Activated naive CD4-positive, alpha-beta T cell treated with anti-CD3 and anti-CD28 coated beads, Interleukin-2, amount 10 ng/mL, durations not matched to agents 7 days and 5 days (primary cell): ENCODE measurements around the gene ST8SIA2.

Experiments used
- CTCF ChIA-PET: fragments of 350-600 bp; sonication (Branson Sonifier 250); formaldehyde crosslinking; loops from one replicate; lab custom pipeline; 2021; ENCODE audit warnings: antibody characterized with exemption; lab: Charles Lee
- DNase-seq: peaks from one replicate; pipeline ENCODE4 v3.0.0-alpha.2; 2020
- H3K27ac Mint-ChIP-seq: one replicate; pipeline ENCODE4 v1.8.0; 2021; ENCODE audit warnings: mild to moderate bottlenecking, moderate library complexity, mixed read lengths
- H3K27me3 Mint-ChIP-seq: one replicate; pipeline ENCODE4 v1.8.0; 2021; ENCODE audit warnings: mild to moderate bottlenecking, mixed read lengths
- H3K36me3 Mint-ChIP-seq: one replicate; pipeline ENCODE4 v1.8.0; 2021; ENCODE audit warnings: mixed read lengths
- H3K4me1 Mint-ChIP-seq: one replicate; pipeline ENCODE4 v1.8.0; 2021; ENCODE audit warnings: mixed read lengths
- H3K4me3 Mint-ChIP-seq: one replicate; pipeline ENCODE4 v1.8.0; 2021; ENCODE audit warnings: mild to moderate bottlenecking, moderate library complexity, mixed read lengths
- H3K9me3 Mint-ChIP-seq: one replicate; pipeline ENCODE4 v1.8.0; 2021; ENCODE audit warnings: mixed read lengths

ST8SIA2 gene

GRCh38 chr15:92409006-92409405 is 15.3 kb downstream of the ST8SIA2 start:
- H3K4me3 Mint-ChIP-seq, result no peak overlapping the region
- DNase-seq, result no peak
- H3K27me3 Mint-ChIP-seq, result peaks cover 12% of the 10 kb centered on the region
- no peaks in the 10 kb centered on the region for H3K36me3 Mint-ChIP-seq
- H3K4me1 Mint-ChIP-seq, result no peaks in the 10 kb centered on the region
- no peaks in the 10 kb centered on the region for H3K9me3 Mint-ChIP-seq
- CTCF ChIA-PET, result no interaction called here
- H3K27ac Mint-ChIP-seq, result no peak overlapping the region

GRCh38 chr15:92409521-92409920 is 15.8 kb downstream of the ST8SIA2 start:
- Mint-ChIP-seq H3K27ac (no peak overlapping the region), H3K9me3 (no peaks in the 10 kb centered on the region), H3K27me3 (peaks cover 17% of the 10 kb centered on the region), H3K4me3 (no peak overlapping the region), H3K4me1 (no peaks in the 10 kb centered on the region), H3K36me3 (no peaks in the 10 kb centered on the region)
- DNase-seq, result no peak
- CTCF ChIA-PET, result no interaction called here

- Mint-ChIP-seq H3K27me3 (peaks cover 18% of the 10 kb centered on the region), H3K36me3 (no peaks in the 10 kb centered on the region), H3K9me3 (no peaks in the 10 kb centered on the region), H3K4me3 (no peak overlapping the region), H3K27ac (no peak overlapping the region), H3K4me1 (no peaks in the 10 kb centered on the region)
- CTCF ChIA-PET, result no interaction called here
- no peak for DNase-seq
These were observed 16.9 kb downstream of the ST8SIA2 start for GRCh38 chr15:92410537-92410936.

- Mint-ChIP-seq H3K4me3 (no peak overlapping the region), H3K36me3 (no peaks in the 10 kb centered on the region), H3K9me3 (no peaks in the 10 kb centered on the region), H3K27me3 (peaks cover 24% of the 10 kb centered on the region), H3K4me1 (no peaks in the 10 kb centered on the region), H3K27ac (no peak overlapping the region)
- CTCF ChIA-PET, result no interaction called here
- DNase-seq, result no peak
These were observed 17.6 kb downstream of the ST8SIA2 start for GRCh38 chr15:92411256-92411655.

GRCh38 chr15:92413510-92413909 is 19.8 kb downstream of the ST8SIA2 start:
- H3K4me1 Mint-ChIP-seq, result no peaks in the 10 kb centered on the region
- no peaks in the 10 kb centered on the region for H3K36me3 Mint-ChIP-seq
- H3K4me3 Mint-ChIP-seq, result no peak overlapping the region
- H3K27ac Mint-ChIP-seq, result no peak overlapping the region
- H3K9me3 Mint-ChIP-seq, result no peaks in the 10 kb centered on the region
- CTCF ChIA-PET, result no interaction called here
- DNase-seq, result no peak
- peaks cover 25% of the 10 kb centered on the region for H3K27me3 Mint-ChIP-seq

GRCh38 chr15:92415639-92416297 is 22.1 kb downstream of the ST8SIA2 start:
- Mint-ChIP-seq H3K36me3 (no peaks in the 10 kb centered on the region), H3K27ac (no peak overlapping the region), H3K4me3 (no peak overlapping the region), H3K4me1 (no peaks in the 10 kb centered on the region), H3K27me3 (peaks cover 25% of the 10 kb centered on the region), H3K9me3 (no peaks in the 10 kb centered on the region)
- CTCF ChIA-PET, result no interaction called here
- no peak for DNase-seq

GRCh38 chr15:92416557-92416956 is 22.9 kb downstream of the ST8SIA2 start:
- Mint-ChIP-seq H3K27me3 (peaks cover 20% of the 10 kb centered on the region), H3K27ac (no peak overlapping the region), H3K4me1 (no peaks in the 10 kb centered on the region), H3K4me3 (no peak overlapping the region), H3K9me3 (no peaks in the 10 kb centered on the region), H3K36me3 (no peaks in the 10 kb centered on the region)
- DNase-seq, result no peak
- CTCF ChIA-PET, result no interaction called here

- no peak for DNase-seq
- CTCF ChIA-PET, result no interaction called here
- Mint-ChIP-seq H3K27me3 (peaks cover 22% of the 10 kb centered on the region), H3K4me3 (no peak overlapping the region), H3K27ac (no peak overlapping the region), H3K4me1 (no peaks in the 10 kb centered on the region), H3K9me3 (no peaks in the 10 kb centered on the region), H3K36me3 (no peaks in the 10 kb centered on the region)
These were observed 24.0 kb downstream of the ST8SIA2 start for GRCh38 chr15:92417716-92418115.

GRCh38 chr15:92418864-92419263 is 25.2 kb downstream of the ST8SIA2 start:
- H3K36me3 Mint-ChIP-seq, result no peaks in the 10 kb centered on the region

GRCh38 chr15:92421976-92422375 is 28.3 kb downstream of the ST8SIA2 start:
- Mint-ChIP-seq H3K4me1 (no peaks in the 10 kb centered on the region), H3K9me3 (no peaks in the 10 kb centered on the region), H3K27ac (no peak overlapping the region), H3K4me3 (no peak overlapping the region), H3K27me3 (peaks cover 20% of the 10 kb centered on the region), H3K36me3 (no peaks in the 10 kb centered on the region)
- CTCF ChIA-PET, result no interaction called here
- DNase-seq, result no peak

More at GRCh38 chr15:92418864-92419263, 25.2 kb downstream of the ST8SIA2 start:
- Mint-ChIP-seq H3K9me3 (no peaks in the 10 kb centered on the region), H3K27ac (no peak overlapping the region), H3K4me3 (no peak overlapping the region), H3K4me1 (no peaks in the 10 kb centered on the region), H3K27me3 (peaks cover 23% of the 10 kb centered on the region)
- DNase-seq, result no peak
- CTCF ChIA-PET, result interaction anchor here (1.2 kb wide), 1 partner anchor 15 kb away, joined by 3 read pairs; no protein-coding TSS in a partner anchor

- Mint-ChIP-seq H3K9me3 (no peaks in the 10 kb centered on the region), H3K36me3 (no peaks in the 10 kb centered on the region), H3K27me3 (peaks cover 20% of the 10 kb centered on the region), H3K27ac (no peak overlapping the region), H3K4me1 (no peaks in the 10 kb centered on the region), H3K4me3 (no peak overlapping the region)
- DNase-seq, result no peak
- CTCF ChIA-PET, result no interaction called here
These were observed 32.0 kb downstream of the ST8SIA2 start for GRCh38 chr15:92425578-92426225.

- no peak for DNase-seq
- Mint-ChIP-seq H3K4me3 (no peak overlapping the region), H3K9me3 (no peaks in the 10 kb centered on the region), H3K27ac (no peak overlapping the region), H3K27me3 (peaks cover 15% of the 10 kb centered on the region), H3K36me3 (no peaks in the 10 kb centered on the region), H3K4me1 (no peaks in the 10 kb centered on the region)
- CTCF ChIA-PET, result no interaction called here
These were observed 35.8 kb downstream of the ST8SIA2 start for GRCh38 chr15:92429378-92430068.

GRCh38 chr15:92430069-92430440 is 36.4 kb downstream of the ST8SIA2 start:
- CTCF ChIA-PET, result no interaction called here
- DNase-seq, result no peak
- Mint-ChIP-seq H3K4me3 (no peak overlapping the region), H3K27ac (no peak overlapping the region), H3K4me1 (no peaks in the 10 kb centered on the region), H3K9me3 (no peaks in the 10 kb centered on the region), H3K36me3 (no peaks in the 10 kb centered on the region), H3K27me3 (peaks cover 15% of the 10 kb centered on the region)

- CTCF ChIA-PET, result no interaction called here
- Mint-ChIP-seq H3K4me3 (no peak overlapping the region), H3K27me3 (peaks cover 6% of the 10 kb centered on the region), H3K9me3 (no peaks in the 10 kb centered on the region), H3K36me3 (no peaks in the 10 kb centered on the region), H3K27ac (no peak overlapping the region), H3K4me1 (no peaks in the 10 kb centered on the region)
- DNase-seq, result no peak
These were observed 41.5 kb downstream of the ST8SIA2 start for GRCh38 chr15:92435145-92435544.

GRCh38 chr15:92438471-92438870 is 44.8 kb downstream of the ST8SIA2 start:
- CTCF ChIA-PET, result no interaction called here
- DNase-seq, result no peak
- H3K27ac Mint-ChIP-seq, result no peak overlapping the region
- H3K9me3 Mint-ChIP-seq, result no peaks in the 10 kb centered on the region
- no peaks in the 10 kb centered on the region for H3K4me1 Mint-ChIP-seq
- no peak overlapping the region for H3K4me3 Mint-ChIP-seq
- peaks cover 3% of the 10 kb centered on the region for H3K27me3 Mint-ChIP-seq
- H3K36me3 Mint-ChIP-seq, result no peaks in the 10 kb centered on the region
